ENCODE measurements around the gene ZKSCAN2.
A peak's percentile ranks its signal among the peaks of the same experiment; 100 is the strongest.

The ZKSCAN2 gene

GRCh38 chr16:25269879-25270278, 12.2 kb upstream of the ZKSCAN2 start:
- no peaks in the 10 kb centered on the region for H3K4me1 ChIP-seq (ENCODE audit: insufficient read depth, poor library complexity, severe bottlenecking)
- no peaks in the 10 kb centered on the region for H3K9me3 ChIP-seq (ENCODE audit: severe bottlenecking)
- H3K36me3 ChIP-seq (ENCODE audit: low read depth) = no peaks in the 10 kb centered on the region
- no peak overlapping the region for H3K27ac ChIP-seq (ENCODE audit: poor library complexity, severe bottlenecking)
- no peak overlapping the region for H3K4me3 ChIP-seq (ENCODE audit: severe bottlenecking)
- DNase-seq (ENCODE audit: low spot score) (no peak), ATAC-seq (ENCODE audit: low read depth) (no peak)
- TF ChIP-seq, protein P1, sequence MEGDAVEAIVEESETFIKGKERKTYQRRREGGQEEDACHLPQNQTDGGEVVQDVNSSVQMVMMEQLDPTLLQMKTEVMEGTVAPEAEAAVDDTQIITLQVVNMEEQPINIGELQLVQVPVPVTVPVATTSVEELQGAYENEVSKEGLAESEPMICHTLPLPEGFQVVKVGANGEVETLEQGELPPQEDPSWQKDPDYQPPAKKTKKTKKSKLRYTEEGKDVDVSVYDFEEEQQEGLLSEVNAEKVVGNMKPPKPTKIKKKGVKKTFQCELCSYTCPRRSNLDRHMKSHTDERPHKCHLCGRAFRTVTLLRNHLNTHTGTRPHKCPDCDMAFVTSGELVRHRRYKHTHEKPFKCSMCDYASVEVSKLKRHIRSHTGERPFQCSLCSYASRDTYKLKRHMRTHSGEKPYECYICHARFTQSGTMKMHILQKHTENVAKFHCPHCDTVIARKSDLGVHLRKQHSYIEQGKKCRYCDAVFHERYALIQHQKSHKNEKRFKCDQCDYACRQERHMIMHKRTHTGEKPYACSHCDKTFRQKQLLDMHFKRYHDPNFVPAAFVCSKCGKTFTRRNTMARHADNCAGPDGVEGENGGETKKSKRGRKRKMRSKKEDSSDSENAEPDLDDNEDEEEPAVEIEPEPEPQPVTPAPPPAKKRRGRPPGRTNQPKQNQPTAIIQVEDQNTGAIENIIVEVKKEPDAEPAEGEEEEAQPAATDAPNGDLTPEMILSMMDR (IDR thresholded peaks at IDR 0.05; ENCODE audit: poor library complexity, severe bottlenecking) = no peak
- H3K27me3 ChIP-seq (ENCODE audit: insufficient read depth, poor library complexity, severe bottlenecking) = no peaks in the 10 kb centered on the region

GRCh38 chr16:25265968-25266367, 8.3 kb upstream of the ZKSCAN2 start:
- H3K4me1 ChIP-seq (ENCODE audit: insufficient read depth, poor library complexity, severe bottlenecking) = no peaks in the 10 kb centered on the region
- peaks cover 10% of the 10 kb centered on the region for H3K36me3 ChIP-seq (ENCODE audit: low read depth)
- ATAC-seq (ENCODE audit: low read depth) (no peak), DNase-seq (ENCODE audit: low spot score) (no peak)
- no peaks in the 10 kb centered on the region for H3K27me3 ChIP-seq (ENCODE audit: insufficient read depth, poor library complexity, severe bottlenecking)
- TF ChIP-seq, protein P1 (IDR thresholded peaks at IDR 0.05; ENCODE audit: poor library complexity, severe bottlenecking) = no peak
- no peaks in the 10 kb centered on the region for H3K9me3 ChIP-seq (ENCODE audit: severe bottlenecking)
- H3K4me3 ChIP-seq (ENCODE audit: severe bottlenecking) = no peak overlapping the region
- no peak overlapping the region for H3K27ac ChIP-seq (ENCODE audit: poor library complexity, severe bottlenecking)

- Histone ChIP-seq H3K4me3 (ENCODE audit: severe bottlenecking) (no peak overlapping the region), H3K27me3 (ENCODE audit: insufficient read depth, poor library complexity, severe bottlenecking) (no peaks in the 10 kb centered on the region), H3K36me3 (ENCODE audit: low read depth) (peaks cover 10% of the 10 kb centered on the region), H3K27ac (ENCODE audit: poor library complexity, severe bottlenecking) (no peak overlapping the region), H3K4me1 (ENCODE audit: insufficient read depth, poor library complexity, severe bottlenecking) (no peaks in the 10 kb centered on the region), H3K9me3 (ENCODE audit: severe bottlenecking) (no peaks in the 10 kb centered on the region)
- ATAC-seq (ENCODE audit: low read depth) (no peak), DNase-seq (ENCODE audit: low spot score) (no peak)
- TF ChIP-seq, protein P1 (IDR thresholded peaks at IDR 0.05; ENCODE audit: poor library complexity, severe bottlenecking) = no peak
Measured at GRCh38 chr16:25264597-25264996, 7.0 kb upstream of the ZKSCAN2 start.

DNA sequence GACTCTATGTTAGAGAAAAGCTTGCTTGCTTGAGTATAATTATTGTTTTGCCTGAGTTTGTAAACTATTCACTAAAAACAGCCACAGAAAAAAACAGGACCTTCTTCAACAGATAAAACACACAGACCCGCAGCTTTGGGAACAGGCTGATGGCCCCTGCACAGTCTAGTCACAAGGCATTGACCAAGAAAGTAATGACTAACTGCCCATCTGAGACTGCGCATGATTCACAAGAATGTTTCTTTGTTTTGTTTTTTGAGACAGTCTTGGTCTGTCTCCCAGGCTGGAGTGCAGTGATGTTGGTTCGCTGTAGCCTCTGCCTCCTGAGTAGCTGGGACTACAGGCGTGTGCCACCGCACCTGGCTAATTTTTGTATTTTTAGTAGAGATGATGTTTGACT, 2.8 kb upstream of the ZKSCAN2 start:
- Histone ChIP-seq H3K4me3 (ENCODE audit: severe bottlenecking) (no peak overlapping the region), H3K27ac (ENCODE audit: poor library complexity, severe bottlenecking) (no peak overlapping the region), H3K36me3 (ENCODE audit: low read depth) (peaks cover 14% of the 10 kb centered on the region), H3K27me3 (ENCODE audit: insufficient read depth, poor library complexity, severe bottlenecking) (no peaks in the 10 kb centered on the region), H3K4me1 (ENCODE audit: insufficient read depth, poor library complexity, severe bottlenecking) (peaks cover 4% of the 10 kb centered on the region), H3K9me3 (ENCODE audit: severe bottlenecking) (no peaks in the 10 kb centered on the region)
- ATAC-seq (ENCODE audit: low read depth) = no peak
- TF ChIP-seq, protein P1 (IDR thresholded peaks at IDR 0.05; ENCODE audit: poor library complexity, severe bottlenecking) = no peak
- DNase-seq (ENCODE audit: low spot score) = no peak

DNA sequence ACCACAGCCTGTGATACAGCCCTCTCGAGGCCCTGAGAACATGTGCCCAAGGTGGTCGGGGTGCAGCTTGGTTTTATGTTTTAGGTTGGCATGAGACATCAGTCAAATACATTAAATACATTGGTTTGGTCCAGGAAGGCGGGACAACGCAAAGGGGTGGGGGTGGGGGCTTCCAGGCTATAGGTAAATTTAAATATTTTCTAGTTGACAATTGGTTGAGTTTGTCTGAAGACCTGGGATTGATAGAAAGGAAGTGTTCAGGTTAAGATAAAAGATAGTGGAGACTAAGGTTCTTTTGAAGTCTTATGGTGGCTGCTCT, 1.2 kb upstream of the ZKSCAN2 start:
- H3K4me3 ChIP-seq (ENCODE audit: severe bottlenecking) = peak overlapping the region; percentile 88
- ATAC-seq (ENCODE audit: low read depth) (no peak), DNase-seq (ENCODE audit: low spot score) (no peak)
- TF ChIP-seq, protein P1 (IDR thresholded peaks at IDR 0.05; ENCODE audit: poor library complexity, severe bottlenecking) = no peak
- H3K9me3 ChIP-seq (ENCODE audit: severe bottlenecking) = no peaks in the 10 kb centered on the region
- peaks cover 6% of the 10 kb centered on the region for H3K4me1 ChIP-seq (ENCODE audit: insufficient read depth, poor library complexity, severe bottlenecking)
- H3K27me3 ChIP-seq (ENCODE audit: insufficient read depth, poor library complexity, severe bottlenecking) = no peaks in the 10 kb centered on the region
- H3K36me3 ChIP-seq (ENCODE audit: low read depth) = peaks cover 18% of the 10 kb centered on the region
- peak overlapping the region; percentile 86 for H3K27ac ChIP-seq (ENCODE audit: poor library complexity, severe bottlenecking)

Data from RWPE2 (cell line).